Measurements from ENCODE around the gene SAV1.
"Not testable (repeated sequence)": the region's sequence is repeated elsewhere in the genome, so short reads cannot be mapped to it uniquely, and the experiment has no call there.

The SAV1 gene

GRCh38 chr14:50665300-50665699, 2.8 kb downstream of the SAV1 start:
- DNase-seq (ENCODE audit: low read depth) = not testable (repeated sequence)

GRCh38 chr14:50664579-50664978, 3.5 kb downstream of the SAV1 start:
- DNase-seq (ENCODE audit: low read depth) = not testable (repeated sequence)

GRCh38 chr14:50659327-50659974, 8.7 kb downstream of the SAV1 start:
- DNase-seq (ENCODE audit: low read depth) = no peak

GRCh38 chr14:50658203-50658602, 9.9 kb downstream of the SAV1 start:
- DNase-seq (ENCODE audit: low read depth) = no peak

GRCh38 chr14:50657753-50658152, 10.4 kb downstream of the SAV1 start:
- no peak for DNase-seq (ENCODE audit: low read depth)

GRCh38 chr14:50656776-50657175, 11.3 kb downstream of the SAV1 start:
- DNase-seq (ENCODE audit: low read depth) = no peak

GRCh38 chr14:50649691-50650090, 18.4 kb downstream of the SAV1 start:
- no peak for DNase-seq (ENCODE audit: low read depth)

- DNase-seq (ENCODE audit: low read depth) = no peak
Observed at GRCh38 chr14:50647753-50648152, 20.4 kb downstream of the SAV1 start.

- no peak for DNase-seq (ENCODE audit: low read depth)
Observed at GRCh38 chr14:50647282-50647681, 20.8 kb downstream of the SAV1 start.

- no peak for DNase-seq (ENCODE audit: low read depth)
Observed at GRCh38 chr14:50635141-50635540, 33.0 kb downstream of the SAV1 start.

GRCh38 chr14:50633954-50634353, 34.2 kb downstream of the SAV1 start:
- DNase-seq (ENCODE audit: low read depth) = no peak

- DNase-seq (ENCODE audit: low read depth) = no peak
Observed at GRCh38 chr14:50631408-50631821, 36.7 kb downstream of the SAV1 start.

- not testable (repeated sequence) for DNase-seq (ENCODE audit: low read depth)
Observed at GRCh38 chr14:50624947-50625346, 43.2 kb downstream of the SAV1 start.

GRCh38 chr14:50624447-50624846, 43.7 kb downstream of the SAV1 start:
- no peak for DNase-seq (ENCODE audit: low read depth)

GRCh38 chr14:50622978-50623377, 45.1 kb downstream of the SAV1 start:
- DNase-seq (ENCODE audit: low read depth) = no peak

GRCh38 chr14:50620341-50620740, 47.8 kb downstream of the SAV1 start:
- no peak for DNase-seq (ENCODE audit: low read depth)

GRCh38 chr14:50619569-50620141, 48.5 kb downstream of the SAV1 start:
- no peak for DNase-seq (ENCODE audit: low read depth)

- DNase-seq (ENCODE audit: low read depth) = no peak
Observed at GRCh38 chr14:50616275-50616674, 51.8 kb downstream of the SAV1 start.

- DNase-seq (ENCODE audit: low read depth) = no peak
Observed at GRCh38 chr14:50615552-50615951, 52.6 kb downstream of the SAV1 start.

- DNase-seq (ENCODE audit: low read depth) = no peak
Observed at GRCh38 chr14:50615056-50615455, 53.0 kb downstream of the SAV1 start.

- DNase-seq (ENCODE audit: low read depth) = no peak
Observed at GRCh38 chr14:50612806-50613205, 55.3 kb downstream of the SAV1 start.

- DNase-seq (ENCODE audit: low read depth) = no peak
Observed at GRCh38 chr14:50610465-50610864, 57.6 kb downstream of the SAV1 start.

- no peak for DNase-seq (ENCODE audit: low read depth)
Observed at GRCh38 chr14:50608302-50608851, 59.7 kb downstream of the SAV1 start.

- no peak for DNase-seq (ENCODE audit: low read depth)
Observed at GRCh38 chr14:50607761-50608160, 60.3 kb downstream of the SAV1 start.

Measured in activated T-cell treated with anti-CD3 and anti-CD28 coated beads for 24 hours (primary cell).